WTC11 (cell line): ENCODE measurements around the gene PPP4C. TPM values are rescaled to one million over a fixed set of nuclear protein-coding genes. Genes with fewer than 3 reads are reported as not detected.

ENCODE experiments used
- ATF3 ChIP-seq: sonication (generic); formaldehyde crosslinking; conservative IDR thresholded peaks from 2 replicates; pipeline ENCODE4 v1.8.1; 2022; ENCODE audit warnings: mild to moderate bottlenecking, missing genetic modification reagents
- CDX4 ChIP-seq: fragments of 250-450 bp; sonication (Bioruptor Pico); IDR thresholded peaks from 2 replicates; pipeline ENCODE4 v1.9.0; 2021; ENCODE audit warnings: moderate library complexity, mild to moderate bottlenecking, inconsistent platforms, borderline replicate concordance
- CTCF ChIP-seq: fragments of 200-600 bp; IDR thresholded peaks from 2 replicates; pipeline ENCODE4 v1.8.0; 2022; ENCODE audit warnings: antibody characterized with exemption
- E2F1 ChIP-seq: sonication (generic); formaldehyde crosslinking; IDR thresholded peaks from 2 replicates; pipeline ENCODE4 v1.8.0; 2022; ENCODE audit warnings: mild to moderate bottlenecking, missing genetic modification reagents
- ELF4 ChIP-seq: sonication (generic); formaldehyde crosslinking; IDR thresholded peaks from 2 replicates; pipeline ENCODE4 v1.8.1; 2022; ENCODE audit warnings: low read depth, mild to moderate bottlenecking, moderate library complexity, missing genetic modification reagents
- ESRRA ChIP-seq: sonication (generic); formaldehyde crosslinking; IDR thresholded peaks from 2 replicates; pipeline ENCODE4 v1.8.1; 2022; ENCODE audit warnings: mild to moderate bottlenecking, missing genetic modification reagents, borderline replicate concordance
- HMGA2 ChIP-seq: fragments of 250-450 bp; sonication (Bioruptor Pico); IDR thresholded peaks from 2 replicates; pipeline ENCODE4 v1.4.0; 2021; ENCODE audit warnings: mild to moderate bottlenecking, moderate library complexity
- MAX ChIP-seq: sonication (generic); formaldehyde crosslinking; IDR thresholded peaks from 2 replicates; pipeline ENCODE4 v1.8.0; 2022; ENCODE audit warnings: mild to moderate bottlenecking, missing genetic modification reagents
- NFATC4 ChIP-seq: fragments of 250-450 bp; sonication (Bioruptor Pico); IDR thresholded peaks from 2 replicates; pipeline ENCODE4 v1.9.0; 2021; ENCODE audit warnings: mild to moderate bottlenecking
- NR3C1 ChIP-seq: sonication (generic); formaldehyde crosslinking; conservative IDR thresholded peaks from 2 replicates; pipeline ENCODE4 v1.8.1; 2023; ENCODE audit warnings: low read depth, mild to moderate bottlenecking, missing genetic modification reagents
- SMAD4 ChIP-seq: sonication (generic); formaldehyde crosslinking; IDR thresholded peaks from 2 replicates; pipeline ENCODE4 v1.8.0; 2022; ENCODE audit warnings: mild to moderate bottlenecking, missing genetic modification reagents
- SP1 ChIP-seq: sonication (generic); formaldehyde crosslinking; conservative IDR thresholded peaks from 2 replicates; pipeline ENCODE4 v1.8.1; 2022; ENCODE audit warnings: missing genetic modification reagents
- TCF7 ChIP-seq: sonication (generic); formaldehyde crosslinking; IDR thresholded peaks from 2 replicates; pipeline ENCODE4 v1.8.0; 2022; ENCODE audit warnings: mild to moderate bottlenecking, low read depth, missing genetic modification reagents, moderate library complexity
- TEAD1 ChIP-seq: sonication (generic); formaldehyde crosslinking; IDR thresholded peaks from 2 replicates; pipeline ENCODE4 v1.8.0; 2022; ENCODE audit warnings: mild to moderate bottlenecking, missing genetic modification reagents
- USF1 ChIP-seq: sonication (generic); formaldehyde crosslinking; IDR thresholded peaks from 2 replicates; pipeline ENCODE4 v1.8.0; 2022; ENCODE audit warnings: mild to moderate bottlenecking, missing genetic modification reagents
- ZBTB21 ChIP-seq: sonication (generic); formaldehyde crosslinking; IDR thresholded peaks from 2 replicates; pipeline ENCODE4 v1.8.1; 2023; ENCODE audit warnings: mild to moderate bottlenecking, missing genetic modification reagents, borderline replicate concordance
- ZNF232 ChIP-seq: sonication (generic); formaldehyde crosslinking; IDR thresholded peaks from 2 replicates; pipeline ENCODE4 v1.8.0; 2022; ENCODE audit warnings: mild to moderate bottlenecking, missing genetic modification reagents
- ZNF263 ChIP-seq: sonication (generic); formaldehyde crosslinking; IDR thresholded peaks from 2 replicates; pipeline ENCODE4 v1.8.1; 2022; ENCODE audit warnings: low read depth, mild to moderate bottlenecking, moderate library complexity, missing genetic modification reagents
- ZNF396 ChIP-seq: fragments of 250-450 bp; sonication (Bioruptor Pico); IDR thresholded peaks from 2 replicates; pipeline ENCODE4 v1.8.0; 2021; ENCODE audit warnings: mild to moderate bottlenecking, moderate library complexity, borderline replicate concordance
- ZNF512 ChIP-seq: sonication (generic); formaldehyde crosslinking; IDR thresholded peaks from 2 replicates; pipeline ENCODE4 v1.8.1; 2022; ENCODE audit warnings: missing genetic modification reagents, borderline replicate concordance
- ZSCAN18 ChIP-seq: fragments of 250-450 bp; sonication (Bioruptor Pico); IDR thresholded peaks from 2 replicates; pipeline ENCODE4 v2.1.2; 2022; ENCODE audit warnings: mild to moderate bottlenecking, moderate library complexity
- total RNA-seq: library from RNA; stranded (reverse); gene quantifications from 3 replicates; pipeline ENCODE4 v1.2.3, GENCODE V29; 2021
- TF ChIP-seq, protein P1 (sequence below): sonication (generic); formaldehyde crosslinking; IDR thresholded peaks from 2 replicates; pipeline ENCODE4 v1.8.1; 2023; ENCODE audit warnings: mild to moderate bottlenecking, missing genetic modification reagents
- TF ChIP-seq, protein P2 (sequence below): fragments of 250-450 bp; sonication (Bioruptor Pico); conservative IDR thresholded peaks from 2 replicates; pipeline ENCODE4 v1.9.0; 2021; ENCODE audit warnings: mild to moderate bottlenecking

PPP4C gene
- total RNA-seq, 1 experiment from 2014 or later, result 164 TPM

GRCh38 chr16:30052671-30053372 lies 23.0 kb upstream of the PPP4C start (continued):
- no peak for TF ChIP-seq ZNF512 (CRISPR knock-in tag)
- 0 out of 2 replicates have a peak, but pooled peaks have one; percentile 51 for TF ChIP-seq USF1 (CRISPR knock-in tag)
- TF ChIP-seq SMAD4 (CRISPR knock-in tag), result no peak
- TF ChIP-seq ZBTB21 (CRISPR knock-in tag), result no peak
- peak; percentile 84; the same call in 1 of the 2 replicates for TF ChIP-seq SP1
- TF ChIP-seq NR3C1 (CRISPR knock-in tag), result no peak
- peak; percentile 52; the same call in 1 of the 2 replicates for TF ChIP-seq HMGA2 (CRISPR knock-in tag)
- peak; percentile 88; the same call in 1 of the 2 replicates for TF ChIP-seq TEAD1
- TF ChIP-seq NFATC4 (CRISPR knock-in tag), result no peak
- no peak for TF ChIP-seq CTCF
- TF ChIP-seq, protein P1, sequence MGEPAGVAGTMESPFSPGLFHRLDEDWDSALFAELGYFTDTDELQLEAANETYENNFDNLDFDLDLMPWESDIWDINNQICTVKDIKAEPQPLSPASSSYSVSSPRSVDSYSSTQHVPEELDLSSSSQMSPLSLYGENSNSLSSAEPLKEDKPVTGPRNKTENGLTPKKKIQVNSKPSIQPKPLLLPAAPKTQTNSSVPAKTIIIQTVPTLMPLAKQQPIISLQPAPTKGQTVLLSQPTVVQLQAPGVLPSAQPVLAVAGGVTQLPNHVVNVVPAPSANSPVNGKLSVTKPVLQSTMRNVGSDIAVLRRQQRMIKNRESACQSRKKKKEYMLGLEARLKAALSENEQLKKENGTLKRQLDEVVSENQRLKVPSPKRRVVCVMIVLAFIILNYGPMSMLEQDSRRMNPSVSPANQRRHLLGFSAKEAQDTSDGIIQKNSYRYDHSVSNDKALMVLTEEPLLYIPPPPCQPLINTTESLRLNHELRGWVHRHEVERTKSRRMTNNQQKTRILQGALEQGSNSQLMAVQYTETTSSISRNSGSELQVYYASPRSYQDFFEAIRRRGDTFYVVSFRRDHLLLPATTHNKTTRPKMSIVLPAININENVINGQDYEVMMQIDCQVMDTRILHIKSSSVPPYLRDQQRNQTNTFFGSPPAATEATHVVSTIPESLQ (CRISPR knock-in tag), result no peak
- TF ChIP-seq ZNF263 (CRISPR knock-in tag), result peak; percentile 43; the same call in 1 of the 2 replicates
- 0 out of 2 replicates have a peak, but pooled peaks have one; percentile 63 for TF ChIP-seq ESRRA (CRISPR knock-in tag)
- peak; percentile 86 for TF ChIP-seq E2F1 (CRISPR knock-in tag)
- TF ChIP-seq ZNF232 (CRISPR knock-in tag), result peak; percentile 83
- TF ChIP-seq, protein P2, sequence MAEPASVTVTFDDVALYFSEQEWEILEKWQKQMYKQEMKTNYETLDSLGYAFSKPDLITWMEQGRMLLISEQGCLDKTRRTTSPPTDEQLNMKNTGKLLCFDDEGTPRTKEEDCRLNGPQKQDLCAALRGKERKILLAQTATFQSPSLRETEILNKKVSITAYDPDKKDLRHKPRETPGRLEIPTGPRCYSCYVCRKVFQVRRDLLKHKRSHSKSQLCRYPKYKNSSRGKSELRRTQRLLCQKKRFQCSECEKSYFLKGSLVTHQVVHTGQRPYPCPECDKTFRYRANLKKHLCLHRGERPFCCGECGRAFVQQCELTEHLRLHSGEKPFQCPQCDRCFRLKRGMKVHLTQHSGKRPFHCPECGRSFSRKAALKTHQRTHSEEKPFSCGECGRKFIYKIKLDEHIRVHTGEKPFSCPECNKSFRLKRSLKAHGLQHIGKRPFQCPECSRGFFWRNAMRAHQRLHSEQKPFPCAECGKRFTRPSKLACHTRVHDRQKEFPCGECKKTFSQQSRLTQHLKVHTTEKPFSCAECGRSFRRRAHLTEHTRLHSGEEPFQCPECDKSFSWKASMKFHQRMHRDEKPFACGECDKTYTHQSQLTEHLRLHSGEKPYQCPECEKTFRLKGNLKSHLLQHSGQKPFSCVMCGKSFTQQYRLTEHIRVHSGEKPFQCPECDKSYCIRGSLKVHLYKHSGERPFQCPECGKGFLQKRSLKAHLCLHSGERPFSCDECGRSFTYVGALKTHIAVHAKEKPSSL, result no peak
- TF ChIP-seq ZNF396, result no peak
- TF ChIP-seq TCF7 (CRISPR knock-in tag), result 0 out of 2 replicates have a peak, but pooled peaks have one; percentile 19
- peak; percentile 98 for TF ChIP-seq MAX
- no peak for TF ChIP-seq CDX4 (CRISPR knock-in tag)
- no peak for TF ChIP-seq ZSCAN18 (CRISPR knock-in tag)
- no peak; the same call in 1 of the 2 replicates for TF ChIP-seq ELF4
- TF ChIP-seq ATF3, result no peak
